PC-3 (cell line): ENCODE data around the gene FAM76A. TPM values are rescaled to one million over a fixed set of nuclear protein-coding genes. Genes with fewer than 3 reads are reported as not detected.

Experiments
- ATAC-seq: fragments of 200-7000 bp; cut with Tn5 transposase; 2 replicates; pipeline ENCODE4 v1.9.1; 2020; ENCODE audit warnings: mild to moderate bottlenecking, moderate library complexity
- BruUV-seq: library from RNA; stranded (reverse); fragments of 400-500 nt; replicated peaks from 2 replicates; lab custom pipeline; 2021; lab: Mats Ljungman, UMichigan
- CTCF ChIA-PET: fragments of 300-600 bp; sonication (Branson Sonifier 250); formaldehyde crosslinking; loops from one replicate; lab custom pipeline; 2022; ENCODE audit warnings: antibody characterized with exemption; lab: Charles Lee
- POLR2A ChIA-PET: fragments of 300-600 bp; sonication (Branson Sonifier 250); formaldehyde crosslinking; loops from one replicate; lab custom pipeline; 2022; ENCODE audit warnings: antibody characterized with exemption; ENCODE audit not compliant: unreplicated experiment; lab: Charles Lee
- DNase-seq: peaks from one replicate; pipeline ENCODE4 v3.0.0-alpha.2; 2015
- H2AFZ ChIP-seq: fragments of 300-600 bp; sonication (generic); 2 replicates; pipeline ENCODE4 v1.6.0; 2016; ENCODE audit warnings: antibody characterized with exemption, low read length
- H3F3A ChIP-seq: fragments of 300-600 bp; sonication (generic); one replicate; pipeline ENCODE4 v1.6.0; 2017; ENCODE audit warnings: antibody characterized with exemption, low read length, control low read depth, mild to moderate bottlenecking; ENCODE audit not compliant: unreplicated experiment
- H3K27ac ChIP-seq: fragments of 300-600 bp; sonication (generic); 2 replicates; pipeline ENCODE4 v1.5.1; 2016; ENCODE audit warnings: mild to moderate bottlenecking, low read length
- H3K27me3 ChIP-seq: fragments of 300-600 bp; sonication (generic); 2 replicates; pipeline ENCODE4 v1.6.1; 2016; ENCODE audit warnings: low read length, mixed read lengths
- H3K36me3 ChIP-seq: fragments of 300-600 bp; sonication (generic); 2 replicates; pipeline ENCODE4 v1.6.1; 2016; ENCODE audit warnings: low read depth, mixed run types, low read length, mixed read lengths
- H3K4me1 ChIP-seq: fragments of 300-600 bp; sonication (generic); 2 replicates; pipeline ENCODE4 v1.5.1; 2016; ENCODE audit warnings: low read length; ENCODE audit not compliant: insufficient read depth
- H3K4me2 ChIP-seq: fragments of 300-600 bp; sonication (generic); 2 replicates; pipeline ENCODE4 v1.6.0; 2016; ENCODE audit warnings: low read length
- H3K4me3 ChIP-seq: fragments of 300-600 bp; sonication (generic); 2 replicates; pipeline ENCODE4 v1.5.1; 2016; ENCODE audit warnings: mild to moderate bottlenecking, low read length, mixed read lengths
- H3K79me2 ChIP-seq: fragments of 300-600 bp; sonication (generic); 2 replicates; pipeline ENCODE4 v1.6.1; 2017; ENCODE audit warnings: low read length, mixed read lengths
- H3K9ac ChIP-seq: fragments of 300-600 bp; sonication (generic); 2 replicates; pipeline ENCODE4 v1.6.0; 2016; ENCODE audit warnings: mild to moderate bottlenecking, low read length
- H3K9me2 ChIP-seq: fragments of 300-600 bp; sonication (generic); replicated peaks from 2 replicates; pipeline ENCODE4 v1.6.1; 2016; ENCODE audit warnings: mixed run types, low read length, mixed read lengths
- H3K9me3 ChIP-seq: fragments of 300-600 bp; sonication (generic); 2 replicates; pipeline ENCODE4 v1.6.1; 2016; ENCODE audit warnings: low read length, mixed read lengths
- H4K20me1 ChIP-seq: fragments of 300-600 bp; sonication (generic); 2 replicates; pipeline ENCODE4 v1.6.1; 2016; ENCODE audit warnings: low read length, mixed read lengths
- CTCF ChIP-seq: fragments of 300-600 bp; sonication (generic); conservative IDR thresholded peaks from 2 replicates; pipeline ENCODE4 v1.5.1; 2017; ENCODE audit warnings: antibody characterized with exemption, low read depth, mild to moderate bottlenecking, low read length
- EZH2 ChIP-seq: fragments of 300-600 bp; sonication (generic); IDR thresholded peaks from one replicate; pipeline ENCODE4 v1.6.1; 2017; ENCODE audit warnings: antibody characterized with exemption, mild to moderate bottlenecking, low read length; ENCODE audit not compliant: unreplicated experiment
- EZH2phosphoT487 ChIP-seq: fragments of 300-600 bp; sonication (generic); IDR thresholded peaks from 2 replicates; pipeline ENCODE4 v1.6.1; 2018; ENCODE audit warnings: mild to moderate bottlenecking, antibody characterized with exemption, low read length, borderline replicate concordance
- intact Hi-C: fragments of 100-400 bp; cut with micrococcal nuclease; formaldehyde crosslinking; loops from 2 replicates; pipeline ENCODE4 v1.9.0; 2023
- total RNA-seq: library from RNA; depleted of rRNA; stranded (reverse); fragments of >200 nt; gene quantifications from 2 replicates; pipeline ENCODE4 v1.2.3, GENCODE V29; 2014

FAM76A gene
- total RNA-seq, 1 experiment from 2014 or later, result 9.9 TPM

- no peak overlapping the region for H3K4me2 ChIP-seq
- H4K20me1 ChIP-seq, result no peaks in the 10 kb centered on the region
- intact Hi-C loops, result no loop called here
- no peaks in the 10 kb centered on the region for H3F3A ChIP-seq
- no peaks in the 10 kb centered on the region for H3K79me2 ChIP-seq
- H3K27me3 ChIP-seq, result no peaks in the 10 kb centered on the region
- no peak overlapping the region for H3K27ac ChIP-seq
- H3K9me2 ChIP-seq, result no peaks in the 10 kb centered on the region
- no peak overlapping the region for H3K4me3 ChIP-seq
- H3K9ac ChIP-seq, result no peak overlapping the region
- no peak overlapping the region for H2AFZ ChIP-seq
- H3K9me3 ChIP-seq, result no peaks in the 10 kb centered on the region
- ChIA-PET CTCF (no interaction called here), POLR2A (no interaction called here)
- no peaks in the 10 kb centered on the region for H3K4me1 ChIP-seq
- BruUV-seq, result no TSS peak
- ATAC-seq (no peak), DNase-seq (no peak)
- H3K36me3 ChIP-seq, result no peaks in the 10 kb centered on the region
- TF ChIP-seq EZH2, result no peak
- no peak for TF ChIP-seq EZH2phosphoT487
- no peak for TF ChIP-seq CTCF
Observed at GRCh38 chr1:27704958-27705357, 20.8 kb upstream of the FAM76A start.

GRCh38 chr1:27705545-27705944 is 20.2 kb upstream of the FAM76A start:
- ChIA-PET CTCF (no interaction called here), POLR2A (no interaction called here)
- Histone ChIP-seq H3K4me3 (no peak overlapping the region), H4K20me1 (no peaks in the 10 kb centered on the region), H3K27me3 (no peaks in the 10 kb centered on the region), H3K27ac (no peak overlapping the region), H3K4me2 (no peak overlapping the region), H3K79me2 (no peaks in the 10 kb centered on the region), H3K9me2 (no peaks in the 10 kb centered on the region), H3K36me3 (no peaks in the 10 kb centered on the region), H3K9me3 (no peaks in the 10 kb centered on the region), H3F3A (no peaks in the 10 kb centered on the region), H3K4me1 (no peaks in the 10 kb centered on the region), H2AFZ (no peak overlapping the region), H3K9ac (no peak overlapping the region)
- no TSS peak for BruUV-seq
- ATAC-seq (no peak), DNase-seq (no peak)
- intact Hi-C loops, result no loop called here
- TF ChIP-seq EZH2 (no peak), EZH2phosphoT487 (no peak), CTCF (no peak)

- Histone ChIP-seq H3K9me3 (no peaks in the 10 kb centered on the region), H3K4me1 (no peaks in the 10 kb centered on the region), H3K36me3 (no peaks in the 10 kb centered on the region), H3K9me2 (no peaks in the 10 kb centered on the region), H4K20me1 (no peaks in the 10 kb centered on the region), H2AFZ (no peak overlapping the region), H3K4me2 (no peak overlapping the region), H3K79me2 (no peaks in the 10 kb centered on the region), H3K4me3 (no peak overlapping the region), H3K27ac (no peak overlapping the region), H3K9ac (no peak overlapping the region), H3K27me3 (no peaks in the 10 kb centered on the region), H3F3A (no peaks in the 10 kb centered on the region)
- intact Hi-C loops, result no loop called here
- DNase-seq (no peak), ATAC-seq (no peak)
- no TSS peak for BruUV-seq
- POLR2A ChIA-PET, result no interaction called here
- TF ChIP-seq CTCF (no peak), EZH2 (no peak), EZH2phosphoT487 (no peak)
- CTCF ChIA-PET, result no interaction called here
Observed at GRCh38 chr1:27710574-27710973, 15.2 kb upstream of the FAM76A start.
